SK-N-MC (cell line): ENCODE results near the gene SERPINH1.
"Not testable (repeated sequence)": the region's sequence is repeated elsewhere in the genome, so short reads cannot be mapped to it uniquely, and the experiment has no call there.

Experiments
- DNase-seq: peaks from one replicate; pipeline ENCODE4 v3.0.0-alpha.2; 2011; ENCODE audit warnings: low read depth, low spot score
- H3K27ac ChIP-seq: fragments of 200-600 bp; sonication (generic); 2 replicates; pipeline ENCODE4 v1.5.1; 2016; ENCODE audit warnings: mixed run types
- H3K36me3 ChIP-seq: fragments of 200-600 bp; sonication (generic); 2 replicates; pipeline ENCODE4 v1.6.1; 2017; ENCODE audit warnings: antibody characterized with exemption, low read length, mixed read lengths; ENCODE audit not compliant: insufficient read depth
- H3K4me3 ChIP-seq: fragments of 200-600 bp; sonication (generic); 2 replicates; pipeline ENCODE4 v1.5.1; 2016
- H3K9ac ChIP-seq: fragments of 200-600 bp; sonication (generic); 2 replicates; pipeline ENCODE4 v1.8.0; 2017; ENCODE audit warnings: mixed run types, mixed read lengths; ENCODE audit not compliant: insufficient read length
- H3K9me3 ChIP-seq: fragments of 200-600 bp; sonication (generic); 2 replicates; pipeline ENCODE4 v1.6.1; 2017; ENCODE audit warnings: low read depth, mild to moderate bottlenecking, antibody characterized with exemption, low read length, moderate library complexity, mixed read lengths
- EZH2 ChIP-seq: fragments of 200-600 bp; sonication (generic); IDR thresholded peaks from one replicate; pipeline ENCODE4 v1.6.1; 2017; ENCODE audit warnings: antibody characterized with exemption
- FOXP2 ChIP-seq: optimal IDR thresholded peaks from 2 replicates; pipeline ENCODE3; 2011; ENCODE audit warnings: mild to moderate bottlenecking, moderate library complexity; ENCODE audit not compliant: insufficient read depth; ENCODE audit errors: extremely low read length, control extremely low read depth
- POLR2AphosphoS5 ChIP-seq: IDR thresholded peaks from 2 replicates; pipeline ENCODE4 v1.6.1; 2012; ENCODE audit warnings: mild to moderate bottlenecking, low read depth, low read length, borderline replicate concordance

SERPINH1 gene

DNA sequence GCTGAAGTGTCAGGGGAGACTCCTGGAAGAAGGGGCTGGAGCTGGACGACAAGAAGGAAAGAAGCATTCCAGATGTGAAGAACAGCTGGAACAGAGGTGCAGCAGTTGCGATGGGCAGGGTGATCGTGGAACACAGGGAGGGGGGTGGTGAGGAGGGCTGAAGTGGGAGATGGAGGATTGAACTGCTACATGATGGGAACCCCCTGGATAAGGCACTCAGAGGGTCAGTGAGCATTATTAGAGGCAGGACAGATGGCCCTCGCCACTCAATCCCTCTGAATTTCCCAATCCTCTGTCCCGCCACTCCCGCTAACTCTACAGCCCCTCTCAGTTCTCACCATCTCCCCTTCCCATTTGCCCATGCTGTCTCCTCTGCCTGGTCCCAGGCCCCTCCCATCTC, 14.0 kb downstream of the SERPINH1 start:
- no peaks in the 10 kb centered on the region for H3K9me3 ChIP-seq
- H3K4me3 ChIP-seq: no peak overlapping the region
- TF ChIP-seq FOXP2 (no peak), EZH2 (no peak), POLR2AphosphoS5 (no peak)
- no peak for DNase-seq
- peaks cover 26% of the 10 kb centered on the region for H3K36me3 ChIP-seq
- H3K27ac ChIP-seq: no peak overlapping the region
- H3K9ac ChIP-seq: no peak overlapping the region

DNA sequence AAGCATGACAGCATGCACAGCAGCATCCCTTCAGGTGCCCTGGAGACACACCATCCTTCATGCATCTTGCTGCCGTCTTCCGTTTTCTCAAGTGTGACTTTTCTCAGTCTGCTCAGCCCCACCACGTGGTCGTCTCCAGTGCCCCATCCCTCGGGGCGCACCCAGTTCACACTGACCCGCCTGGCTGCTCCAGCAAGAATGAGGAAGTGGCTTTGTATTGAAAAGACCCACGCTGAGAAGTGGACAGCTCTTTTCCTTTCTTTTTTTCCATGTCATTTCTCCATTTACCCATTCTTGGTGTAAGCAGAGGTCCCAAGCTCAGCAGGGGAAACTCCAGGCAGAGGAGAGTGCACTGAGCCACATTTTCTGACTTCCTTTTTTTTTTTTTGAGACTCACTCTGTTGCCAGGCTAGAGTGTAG, 14.5 kb downstream of the SERPINH1 start:
- Histone ChIP-seq H3K27ac (no peak overlapping the region), H3K9me3 (no peaks in the 10 kb centered on the region), H3K9ac (no peak overlapping the region), H3K36me3 (peaks cover 21% of the 10 kb centered on the region), H3K4me3 (no peak overlapping the region)
- no peak for DNase-seq
- TF ChIP-seq EZH2 (no peak), POLR2AphosphoS5 (no peak), FOXP2 (no peak)

DNA sequence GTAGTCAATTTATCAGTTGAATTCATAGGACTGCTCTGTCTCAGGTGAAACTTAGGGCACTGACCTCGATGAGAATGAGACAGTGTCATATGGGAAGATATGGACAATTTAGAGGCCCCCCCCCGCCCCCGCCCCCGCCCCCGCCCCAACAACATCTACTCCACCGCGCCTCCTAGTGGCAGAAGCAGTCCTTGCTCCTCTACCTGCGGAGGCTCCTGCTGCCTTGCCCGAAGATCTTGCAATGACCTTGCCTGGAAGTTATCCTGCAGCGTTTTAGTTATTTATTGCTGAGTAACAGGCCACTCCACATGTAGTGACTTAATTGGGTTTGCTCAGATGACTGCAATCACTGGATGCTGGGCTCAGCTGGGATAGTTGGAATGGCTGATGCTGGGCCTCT, 15.2 kb downstream of the SERPINH1 start:
- no peak overlapping the region for H3K27ac ChIP-seq
- H3K9me3 ChIP-seq: no peaks in the 10 kb centered on the region
- TF ChIP-seq FOXP2 (no peak), EZH2 (no peak), POLR2AphosphoS5 (no peak)
- H3K9ac ChIP-seq: no peak overlapping the region
- no peak overlapping the region for H3K4me3 ChIP-seq
- peaks cover 14% of the 10 kb centered on the region for H3K36me3 ChIP-seq
- no peak for DNase-seq

DNA sequence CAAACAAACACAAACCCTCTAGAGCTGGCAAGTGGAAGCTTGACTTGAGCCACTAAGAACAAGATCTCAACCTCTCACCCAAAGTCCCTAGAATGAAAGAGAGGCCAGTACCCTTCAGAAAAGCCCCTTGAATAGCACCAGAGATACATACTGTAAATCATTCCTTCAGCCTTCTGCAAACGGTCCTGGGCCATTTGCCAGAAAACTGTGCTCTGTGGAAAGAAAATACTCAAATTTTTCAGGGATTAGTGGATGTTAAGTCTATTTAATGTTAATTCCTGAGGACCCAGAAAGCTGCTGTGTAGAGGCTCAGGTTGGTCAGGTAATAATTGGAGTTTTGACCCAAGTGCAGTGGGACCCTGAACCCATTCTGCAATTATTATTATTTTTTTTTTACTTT, 16.9 kb downstream of the SERPINH1 start:
- no peak for DNase-seq
- Histone ChIP-seq H3K9ac (no peak overlapping the region), H3K36me3 (no peaks in the 10 kb centered on the region), H3K9me3 (no peaks in the 10 kb centered on the region), H3K27ac (no peak overlapping the region), H3K4me3 (no peak overlapping the region)
- TF ChIP-seq FOXP2 (no peak), EZH2 (no peak), POLR2AphosphoS5 (no peak)

DNA sequence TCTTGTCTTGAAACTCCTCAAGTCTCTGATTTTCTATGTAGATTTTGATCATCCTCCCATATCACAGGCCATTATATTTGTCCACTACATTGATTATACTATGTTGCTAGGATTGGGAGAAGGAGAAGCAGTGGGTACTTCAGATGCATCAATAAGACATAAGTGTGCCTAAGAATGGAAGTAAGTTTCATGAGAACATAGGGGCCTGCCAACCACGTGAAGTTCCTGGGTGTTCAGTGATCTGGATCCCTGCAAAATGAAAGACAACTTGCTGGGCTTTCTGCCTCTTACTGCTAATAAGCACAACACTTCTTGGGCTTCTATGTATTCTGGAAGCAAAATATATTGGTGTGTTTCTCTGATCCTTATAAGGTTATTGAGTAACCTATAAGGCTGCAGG, 17.8 kb downstream of the SERPINH1 start:
- H3K9me3 ChIP-seq: no peaks in the 10 kb centered on the region
- H3K27ac ChIP-seq: no peak overlapping the region
- DNase-seq: no peak
- H3K4me3 ChIP-seq: no peak overlapping the region
- TF ChIP-seq EZH2: no peak
- TF ChIP-seq POLR2AphosphoS5: no peak
- no peak for TF ChIP-seq FOXP2
- H3K36me3 ChIP-seq: no peaks in the 10 kb centered on the region
- no peak overlapping the region for H3K9ac ChIP-seq

DNA sequence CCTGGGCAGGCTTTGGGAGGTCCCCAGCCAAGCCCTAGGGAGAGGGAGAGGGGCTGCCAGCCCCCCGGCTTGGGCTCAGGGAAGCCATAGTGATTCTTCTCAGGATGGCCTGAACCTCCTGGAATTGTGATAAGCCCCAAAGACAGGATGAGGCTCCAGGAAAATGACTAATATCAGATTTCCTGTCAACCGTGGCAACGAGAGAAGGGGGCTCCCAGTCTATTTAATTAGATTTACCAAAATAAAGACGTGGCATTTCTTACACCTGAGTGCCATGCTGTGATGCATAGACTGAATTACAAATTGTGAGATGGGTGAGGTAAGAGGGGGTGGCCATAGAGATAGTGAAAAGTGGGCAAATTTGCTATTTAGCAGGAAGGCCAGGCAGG, 20.4 kb downstream of the SERPINH1 start:
- Histone ChIP-seq H3K4me3 (no peak overlapping the region), H3K9ac (no peak overlapping the region), H3K36me3 (no peaks in the 10 kb centered on the region), H3K27ac (no peak overlapping the region), H3K9me3 (no peaks in the 10 kb centered on the region)
- TF ChIP-seq POLR2AphosphoS5 (no peak), EZH2 (no peak), FOXP2 (no peak)
- no peak for DNase-seq

DNA sequence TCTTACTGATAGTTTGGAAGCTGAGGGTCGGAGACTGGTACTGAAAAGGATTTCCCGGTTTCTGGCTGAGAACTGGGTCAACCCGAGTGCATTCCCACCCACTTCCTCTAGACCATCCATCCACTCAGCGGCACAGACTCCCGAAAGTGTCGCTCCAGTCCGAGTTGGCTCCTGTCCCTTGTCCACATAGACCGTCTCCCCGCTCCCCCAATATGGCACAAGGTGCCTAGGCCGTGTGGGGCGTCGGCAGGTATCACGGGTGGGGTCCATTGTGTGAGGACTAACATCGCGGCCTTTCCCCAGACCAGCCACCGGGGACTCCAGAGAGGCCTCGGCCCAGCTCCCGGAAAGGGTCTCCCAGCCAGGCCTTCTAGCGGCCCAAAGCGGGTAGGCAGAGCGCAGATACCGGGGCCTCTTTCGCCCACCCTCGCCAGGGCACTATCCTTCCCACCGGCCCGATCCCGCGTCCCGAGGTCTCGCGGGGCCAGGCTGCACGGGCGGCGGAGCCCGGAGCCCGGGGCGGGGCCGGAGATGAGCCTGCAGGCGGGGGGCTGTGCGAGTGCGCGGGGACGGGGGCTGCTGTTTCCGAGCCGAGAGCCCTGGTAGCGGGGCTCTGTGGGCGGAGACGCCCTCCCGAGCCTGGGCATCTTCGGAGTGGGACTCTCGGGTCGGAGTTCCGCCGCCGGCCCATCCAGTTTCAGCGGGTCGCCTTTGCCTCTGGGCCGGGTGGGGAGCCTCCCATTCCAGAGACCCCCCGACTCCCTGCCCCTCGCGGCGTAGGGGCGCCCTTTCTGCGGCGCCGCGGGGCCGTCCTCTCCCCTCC, 21.1 kb downstream of the SERPINH1 start:
- H3K27ac ChIP-seq: 0 out of 2 replicates have a peak overlapping the region, but pooled peaks have one; percentile 54
- no peaks in the 10 kb centered on the region for H3K9me3 ChIP-seq
- TF ChIP-seq EZH2 (no peak), POLR2AphosphoS5 (peak; percentile 73; the same call in 1 of the 2 replicates)
- no peaks in the 10 kb centered on the region for H3K36me3 ChIP-seq
- DNase-seq: no peak
- peak overlapping the region; percentile 87 for H3K4me3 ChIP-seq
- H3K9ac ChIP-seq: peak overlapping the region; percentile 83

DNA sequence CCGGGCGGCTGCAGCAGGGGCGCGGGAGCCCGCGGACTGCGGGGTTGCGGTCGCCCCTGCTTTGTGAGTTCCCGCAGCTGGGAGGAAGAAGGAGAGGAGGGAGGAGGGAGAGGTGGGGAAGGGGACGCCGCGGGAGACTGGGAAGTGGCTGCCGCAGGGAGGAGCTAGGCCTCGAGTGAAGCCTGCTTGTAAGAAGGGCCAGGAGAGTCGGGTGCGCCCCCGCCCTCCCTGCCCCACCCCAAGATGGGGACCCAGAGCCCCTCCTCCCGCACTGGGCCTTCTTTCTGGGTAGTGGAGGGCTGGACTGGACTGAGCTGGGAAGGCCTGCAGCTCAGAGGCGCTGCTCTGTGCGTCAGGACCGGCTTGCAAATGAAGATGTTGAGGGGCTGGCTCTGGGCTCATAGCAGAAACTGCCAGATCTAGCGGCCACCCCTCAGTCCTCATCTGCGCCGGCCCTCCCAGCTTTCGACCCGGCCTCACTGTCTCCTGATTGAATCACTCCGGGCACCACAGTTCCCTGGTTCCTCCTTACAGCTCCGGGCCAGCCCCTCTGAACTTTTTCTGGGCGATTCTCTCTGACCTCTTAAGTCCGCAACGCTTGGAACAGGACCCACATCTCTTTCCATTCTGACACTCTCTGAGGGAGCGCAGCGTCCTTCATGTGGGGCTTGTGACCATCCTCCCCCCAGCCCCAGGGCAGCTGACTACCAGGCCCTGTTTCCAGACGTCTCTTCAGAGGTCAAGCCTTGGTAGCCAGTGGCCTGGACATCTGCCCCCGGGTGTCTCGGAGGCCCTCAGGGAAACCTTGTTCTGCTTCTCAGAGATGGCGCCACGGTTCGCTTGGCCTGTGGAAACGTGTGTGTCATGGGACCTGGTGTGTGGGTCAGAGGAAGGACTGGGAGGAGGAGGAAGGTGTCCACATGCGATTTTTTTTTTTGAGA, 21.9 kb downstream of the SERPINH1 start:
- H3K9me3 ChIP-seq: no peaks in the 10 kb centered on the region
- H3K27ac ChIP-seq: 0 out of 2 replicates have a peak overlapping the region, but pooled peaks have one; percentile 54
- peak overlapping the region; percentile 87 for H3K4me3 ChIP-seq
- TF ChIP-seq EZH2 (no peak), FOXP2 (no peak), POLR2AphosphoS5 (no peak)
- peak overlapping the region; percentile 83 for H3K9ac ChIP-seq
- no peak for DNase-seq
- H3K36me3 ChIP-seq: no peaks in the 10 kb centered on the region

DNA sequence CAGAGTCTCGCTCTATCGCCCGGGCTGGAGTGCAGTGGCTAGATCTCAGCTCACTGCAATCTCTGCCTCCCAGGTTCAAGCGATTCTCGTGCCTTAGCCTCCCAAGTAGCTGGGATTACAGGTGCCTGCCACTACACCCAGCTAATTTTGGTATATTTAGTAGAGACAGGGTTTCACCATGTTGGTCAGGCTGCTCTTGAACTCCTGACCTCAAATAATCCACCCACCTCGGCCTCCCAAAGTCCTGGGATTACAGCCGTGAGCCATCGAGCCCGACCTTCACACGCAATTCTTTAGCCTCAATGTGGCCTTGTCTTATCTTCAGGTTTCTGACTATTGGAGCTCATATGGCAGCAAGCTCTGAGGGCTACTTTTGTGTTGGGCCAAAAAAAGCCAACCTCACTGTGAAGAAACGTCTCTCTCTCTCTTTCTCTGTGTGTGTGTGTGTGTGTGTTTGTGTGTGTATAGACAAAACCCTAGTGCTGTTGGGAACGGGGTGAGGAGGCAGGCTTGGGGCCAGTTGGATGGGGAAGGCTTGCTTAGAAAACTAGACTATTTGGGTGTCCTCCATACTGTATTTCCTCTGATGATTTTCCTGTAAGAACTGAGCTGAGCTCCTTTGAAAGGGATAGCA, 22.7 kb downstream of the SERPINH1 start:
- not testable (repeated sequence) for H3K9me3 ChIP-seq, DNase-seq, H3K27ac ChIP-seq, H3K36me3 ChIP-seq, H3K9ac ChIP-seq, H3K4me3 ChIP-seq
